HL-60 (cell line): ENCODE results near the gene HECW1.

Source experiments
- DNase-seq, 2 experiments: peaks; one replicate each; pipeline ENCODE4 v3.0.0-alpha.2; 2010 to 2020; ENCODE audit warnings: low read depth in 1 of 2, low spot score in 1 of 2
- H3K27ac ChIP-seq: fragments of 250-450 bp; sonication (Bioruptor Pico); replicated peaks from 2 replicates; pipeline ENCODE4 v1.5.1; 2020; ENCODE audit warnings: mild to moderate bottlenecking, moderate library complexity
- H3K27me3 ChIP-seq: fragments of 250-450 bp; sonication (Bioruptor Pico); 2 replicates; pipeline ENCODE4 v1.5.1; 2021; ENCODE audit warnings: mild to moderate bottlenecking, moderate library complexity; ENCODE audit not compliant: insufficient read depth, poor library complexity, severe bottlenecking
- H3K4me3 ChIP-seq: replicated peaks from 2 replicates; pipeline ENCODE4 v1.5.1; 2011; ENCODE audit warnings: mild to moderate bottlenecking, control low read depth, low read length; ENCODE audit not compliant: insufficient read depth
- CTCF ChIP-seq: IDR thresholded peaks from one replicate; pipeline ENCODE4 v1.5.1; 2011; ENCODE audit warnings: low read length, control low read depth, inconsistent platforms; ENCODE audit not compliant: insufficient read depth
- GABPA ChIP-seq: IDR thresholded peaks from 2 replicates; pipeline ENCODE4 v1.6.1; 2012; ENCODE audit warnings: low read depth
- POLR2AphosphoS5 ChIP-seq: IDR thresholded peaks from 2 replicates; pipeline ENCODE4 v1.6.1; 2012; ENCODE audit warnings: low read depth
- SPI1 ChIP-seq: IDR thresholded peaks from 2 replicates; pipeline ENCODE4 v1.6.1; 2012; ENCODE audit warnings: low read depth, mild to moderate bottlenecking, borderline replicate concordance
- TF ChIP-seq, protein P1 (sequence below): IDR thresholded peaks from 2 replicates; pipeline ENCODE4 v1.6.1; 2012; ENCODE audit warnings: low read depth; ENCODE audit not compliant: insufficient replicate concordance

HECW1 gene

GRCh38 chr7:43076189-43076605, 36.2 kb upstream of the HECW1 start:
- DNase-seq = no peak
- Histone ChIP-seq H3K4me3 (no peak overlapping the region), H3K27ac (no peak overlapping the region), H3K27me3 (peaks cover 2% of the 10 kb centered on the region)
- TF ChIP-seq, protein P1, sequence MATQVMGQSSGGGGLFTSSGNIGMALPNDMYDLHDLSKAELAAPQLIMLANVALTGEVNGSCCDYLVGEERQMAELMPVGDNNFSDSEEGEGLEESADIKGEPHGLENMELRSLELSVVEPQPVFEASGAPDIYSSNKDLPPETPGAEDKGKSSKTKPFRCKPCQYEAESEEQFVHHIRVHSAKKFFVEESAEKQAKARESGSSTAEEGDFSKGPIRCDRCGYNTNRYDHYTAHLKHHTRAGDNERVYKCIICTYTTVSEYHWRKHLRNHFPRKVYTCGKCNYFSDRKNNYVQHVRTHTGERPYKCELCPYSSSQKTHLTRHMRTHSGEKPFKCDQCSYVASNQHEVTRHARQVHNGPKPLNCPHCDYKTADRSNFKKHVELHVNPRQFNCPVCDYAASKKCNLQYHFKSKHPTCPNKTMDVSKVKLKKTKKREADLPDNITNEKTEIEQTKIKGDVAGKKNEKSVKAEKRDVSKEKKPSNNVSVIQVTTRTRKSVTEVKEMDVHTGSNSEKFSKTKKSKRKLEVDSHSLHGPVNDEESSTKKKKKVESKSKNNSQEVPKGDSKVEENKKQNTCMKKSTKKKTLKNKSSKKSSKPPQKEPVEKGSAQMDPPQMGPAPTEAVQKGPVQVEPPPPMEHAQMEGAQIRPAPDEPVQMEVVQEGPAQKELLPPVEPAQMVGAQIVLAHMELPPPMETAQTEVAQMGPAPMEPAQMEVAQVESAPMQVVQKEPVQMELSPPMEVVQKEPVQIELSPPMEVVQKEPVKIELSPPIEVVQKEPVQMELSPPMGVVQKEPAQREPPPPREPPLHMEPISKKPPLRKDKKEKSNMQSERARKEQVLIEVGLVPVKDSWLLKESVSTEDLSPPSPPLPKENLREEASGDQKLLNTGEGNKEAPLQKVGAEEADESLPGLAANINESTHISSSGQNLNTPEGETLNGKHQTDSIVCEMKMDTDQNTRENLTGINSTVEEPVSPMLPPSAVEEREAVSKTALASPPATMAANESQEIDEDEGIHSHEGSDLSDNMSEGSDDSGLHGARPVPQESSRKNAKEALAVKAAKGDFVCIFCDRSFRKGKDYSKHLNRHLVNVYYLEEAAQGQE = no peak
- no peak for TF ChIP-seq POLR2AphosphoS5
- TF ChIP-seq GABPA = no peak
- no peak for TF ChIP-seq SPI1
- TF ChIP-seq CTCF = no peak

GRCh38 chr7:43076606-43077005, 35.8 kb upstream of the HECW1 start:
- no peak overlapping the region for H3K4me3 ChIP-seq
- no peak overlapping the region for H3K27ac ChIP-seq
- TF ChIP-seq GABPA (no peak), POLR2AphosphoS5 (no peak), SPI1 (no peak), CTCF (no peak)
- TF ChIP-seq, protein P1 = no peak
- H3K27me3 ChIP-seq = peaks cover 2% of the 10 kb centered on the region
- no peak for DNase-seq

- Histone ChIP-seq H3K4me3 (no peak overlapping the region), H3K27ac (no peak overlapping the region), H3K27me3 (peaks cover 2% of the 10 kb centered on the region)
- no peak for TF ChIP-seq POLR2AphosphoS5
- DNase-seq = no peak
These were observed 35.2 kb upstream of the HECW1 start for GRCh38 chr7:43077285-43077684.

GRCh38 chr7:43077732-43078391, 34.6 kb upstream of the HECW1 start:
- no peak overlapping the region for H3K4me3 ChIP-seq

More at GRCh38 chr7:43077732-43078391, 34.6 kb upstream of the HECW1 start:
- no peak for DNase-seq
- peaks cover 2% of the 10 kb centered on the region for H3K27me3 ChIP-seq
- TF ChIP-seq, protein P1 = no peak
- no peak for TF ChIP-seq POLR2AphosphoS5
- no peak for TF ChIP-seq CTCF
- no peak for TF ChIP-seq SPI1
- TF ChIP-seq GABPA = no peak
- H3K27ac ChIP-seq = no peak overlapping the region
